GM23338 (cell line): Measurements from ENCODE around the gene PTPRJ. TPM values are rescaled to one million over a fixed set of nuclear protein-coding genes. Genes with fewer than 3 reads are reported as not detected.
A peak's percentile ranks its signal among the peaks of the same experiment; 100 is the strongest.

Experiments used
- ATAC-seq: fragments of 200-7000 bp; cut with Tn5 transposase; 3 replicates; pipeline ENCODE4 v1.9.1; 2020
- DNase-seq: peaks from one replicate; pipeline ENCODE4 v3.0.0-alpha.2; 2015; ENCODE audit warnings: low spot score
- H2AFZ ChIP-seq: fragments of 200-600 bp; sonication (generic); 2 replicates; pipeline ENCODE4 v1.8.0; 2016; ENCODE audit warnings: antibody characterized with exemption, mild to moderate bottlenecking, moderate library complexity
- H3F3A ChIP-seq: fragments of 200-600 bp; sonication (generic); replicated peaks from 2 replicates; pipeline ENCODE4 v1.8.0; 2017; ENCODE audit warnings: antibody characterized with exemption, mixed run types, low read depth
- H3K27ac ChIP-seq: fragments of 200-600 bp; sonication (generic); 2 replicates; pipeline ENCODE4 v1.6.1; 2016; ENCODE audit warnings: low read depth
- H3K27me3 ChIP-seq: fragments of 200-600 bp; sonication (generic); 2 replicates; pipeline ENCODE4 v1.8.0; 2016; ENCODE audit warnings: mild to moderate bottlenecking, mixed run types, moderate library complexity; ENCODE audit not compliant: insufficient read depth
- H3K36me3 ChIP-seq: fragments of 200-600 bp; sonication (generic); 2 replicates; pipeline ENCODE4 v1.8.0; 2016; ENCODE audit warnings: mild to moderate bottlenecking; ENCODE audit not compliant: insufficient read depth
- H3K4me1 ChIP-seq: fragments of 200-600 bp; sonication (generic); 2 replicates; pipeline ENCODE4 v1.8.0; 2016; ENCODE audit warnings: mild to moderate bottlenecking, moderate library complexity; ENCODE audit not compliant: insufficient read depth
- H3K4me2 ChIP-seq: fragments of 200-600 bp; sonication (generic); 2 replicates; pipeline ENCODE4 v1.7.1; 2017; ENCODE audit warnings: mixed run types
- H3K4me3 ChIP-seq: fragments of 200-600 bp; sonication (generic); 2 replicates; pipeline ENCODE4 v1.6.1; 2016; ENCODE audit warnings: mixed run types
- H3K79me2 ChIP-seq: fragments of 200-600 bp; sonication (generic); replicated peaks from 2 replicates; pipeline ENCODE4 v1.8.0; 2017; ENCODE audit warnings: mild to moderate bottlenecking; ENCODE audit not compliant: insufficient read depth
- H3K9me2 ChIP-seq: fragments of 200-600 bp; sonication (generic); 2 replicates; pipeline ENCODE4 v1.8.0; 2017; ENCODE audit not compliant: insufficient read depth
- H4K20me1 ChIP-seq: fragments of 200-600 bp; sonication (generic); replicated peaks from 2 replicates; pipeline ENCODE4 v1.8.0; 2017; ENCODE audit warnings: mild to moderate bottlenecking; ENCODE audit not compliant: insufficient read depth
- H3K27ac Mint-ChIP-seq: 2 replicates; pipeline ENCODE4 v1.8.0; 2020; ENCODE audit warnings: inconsistent platforms, mild to moderate bottlenecking, moderate library complexity, mixed read lengths
- H3K27me3 Mint-ChIP-seq: 3 replicates; pipeline ENCODE4 v1.8.0; 2022; ENCODE audit warnings: low read depth, mild to moderate bottlenecking, moderate library complexity, mixed read lengths, inconsistent platforms; ENCODE audit not compliant: insufficient read depth, poor library complexity
- H3K36me3 Mint-ChIP-seq: 3 replicates; pipeline ENCODE4 v1.8.0; 2021; ENCODE audit warnings: low read depth, mild to moderate bottlenecking, inconsistent platforms, moderate library complexity, mixed read lengths
- H3K4me1 Mint-ChIP-seq: 3 replicates; pipeline ENCODE4 v1.8.0; 2020; ENCODE audit warnings: mild to moderate bottlenecking, inconsistent platforms, mixed read lengths
- H3K4me3 Mint-ChIP-seq: 3 replicates; pipeline ENCODE4 v1.8.0; 2021; ENCODE audit warnings: moderate library complexity, mild to moderate bottlenecking, inconsistent platforms, mixed read lengths
- H3K9me3 Mint-ChIP-seq: 3 replicates; pipeline ENCODE4 v1.8.0; 2020; ENCODE audit warnings: moderate library complexity, mild to moderate bottlenecking, inconsistent platforms, mixed read lengths
- CREB1 ChIP-seq: fragments of 250-450 bp; sonication (Bioruptor Pico); IDR thresholded peaks from 2 replicates; pipeline ENCODE4 v1.5.0; 2020; ENCODE audit warnings: low read depth, mild to moderate bottlenecking, moderate library complexity
- EZH2 ChIP-seq: fragments of 200-600 bp; sonication (generic); IDR thresholded peaks from one replicate; pipeline ENCODE4 v1.8.0; 2017; ENCODE audit warnings: antibody characterized with exemption, mild to moderate bottlenecking, low read depth; ENCODE audit not compliant: unreplicated experiment
- EZH2phosphoT487 ChIP-seq: fragments of 200-600 bp; sonication (generic); IDR thresholded peaks from one replicate; pipeline ENCODE4 v1.8.1; 2018; ENCODE audit warnings: antibody characterized with exemption; ENCODE audit not compliant: unreplicated experiment
- JUNB ChIP-seq: IDR thresholded peaks from one replicate; pipeline ENCODE4 v1.6.1; 2016; ENCODE audit warnings: antibody characterized with exemption; ENCODE audit not compliant: unreplicated experiment
- NANOG ChIP-seq: IDR thresholded peaks from 2 replicates; pipeline ENCODE4 v1.6.1; 2016; ENCODE audit warnings: antibody characterized with exemption, borderline replicate concordance
- POLR2AphosphoS5 ChIP-seq: IDR thresholded peaks from 2 replicates; pipeline ENCODE4 v1.6.1; 2016; ENCODE audit warnings: antibody characterized with exemption, low read depth
- REST ChIP-seq: IDR thresholded peaks from one replicate; pipeline ENCODE4 v1.6.1; 2018; ENCODE audit warnings: antibody characterized with exemption; ENCODE audit not compliant: unreplicated experiment
- STAT1 ChIP-seq: IDR thresholded peaks from one replicate; pipeline ENCODE4 v1.6.1; 2016; ENCODE audit warnings: antibody characterized with exemption; ENCODE audit not compliant: unreplicated experiment
- ZNF114 ChIP-seq: fragments of 250-450 bp; sonication (Bioruptor Pico); IDR thresholded peaks from 2 replicates; pipeline ENCODE4 v1.5.0; 2020; ENCODE audit warnings: mild to moderate bottlenecking, moderate library complexity
- ZNF331 ChIP-seq: fragments of 250-450 bp; sonication (Bioruptor Pico); IDR thresholded peaks from 2 replicates; pipeline ENCODE4 v1.5.0; 2020; ENCODE audit warnings: low read depth, mild to moderate bottlenecking, moderate library complexity
- polyA plus RNA-seq: library from polyadenylated mRNA; unstranded; fragments of >200 nt; fragmentation: Nextera tagmentation; extraction: Ambion mirVana; gene quantifications from 2 replicates; pipeline ENCODE4 v1.2.1, GENCODE V29; 2016
- total RNA-seq: library from RNA; depleted of rRNA; stranded (reverse); fragments of >200 nt; shearing (Covaris generic); gene quantifications from 2 replicates; pipeline ENCODE4 v1.2.3, GENCODE V29; 2014
- TF ChIP-seq, protein P1 (sequence below), 2 experiments: fragments of 200-600 bp in 1 of 2; sonication (generic) in 1 of 2; conservative IDR thresholded peaks; 2 replicates each; pipeline versions ENCODE4 v1.5.1 to v1.6.1; 2016 to 2017; ENCODE audit warnings: antibody characterized with exemption in 2 of 2, low read depth in 2 of 2, mild to moderate bottlenecking in 2 of 2, moderate library complexity in 1 of 2
- TF ChIP-seq, protein P2 (sequence below): IDR thresholded peaks from 2 replicates; pipeline ENCODE4 v1.6.1; 2016; ENCODE audit warnings: antibody characterized with exemption
- TF ChIP-seq, protein P3 (sequence below): fragments of 250-450 bp; sonication (Bioruptor Pico); IDR thresholded peaks from 2 replicates; pipeline ENCODE4 v1.5.0; 2020; ENCODE audit warnings: mild to moderate bottlenecking, moderate library complexity

The PTPRJ gene
- total and polyA plus RNA-seq, 2 experiments from 2014 or later = 4.2 to 16.0 TPM

- Histone ChIP-seq H3K36me3 (no peaks in the 10 kb centered on the region), H3K27ac (no peak overlapping the region), H3F3A (no peaks in the 10 kb centered on the region), H3K4me2 (peak overlapping the region; percentile 74), H4K20me1 (peaks cover 10% of the 10 kb centered on the region; the same call in 1 of the 2 replicates), H3K4me3 (peak overlapping the region; percentile 41), H2AFZ (no peak overlapping the region), H3K9me2 (no peaks in the 10 kb centered on the region), H3K79me2 (peaks cover 41% of the 10 kb centered on the region), H3K27me3 (no peaks in the 10 kb centered on the region), H3K4me1 (peaks cover 35% of the 10 kb centered on the region)
- Mint-ChIP-seq H3K9me3 (no peaks in the 10 kb centered on the region), H3K27me3 (peaks cover 5% of the 10 kb centered on the region), H3K27ac (no peak overlapping the region), H3K36me3 (no peaks in the 10 kb centered on the region), H3K4me1 (peaks cover 51% of the 10 kb centered on the region), H3K4me3 (peak overlapping the region; percentile 62)
- DNase-seq (peak; percentile 70), ATAC-seq (peak; percentile 84)
- TF ChIP-seq ZNF331 (CRISPR knock-in tag) (no peak), CREB1 (CRISPR knock-in tag) (no peak), JUNB (no peak), NANOG (no peak), STAT1 (no peak), ZNF114 (no peak), POLR2AphosphoS5 (no peak), EZH2 (no peak), REST (no peak), EZH2phosphoT487 (no peak)
- TF ChIP-seq, protein P1, sequence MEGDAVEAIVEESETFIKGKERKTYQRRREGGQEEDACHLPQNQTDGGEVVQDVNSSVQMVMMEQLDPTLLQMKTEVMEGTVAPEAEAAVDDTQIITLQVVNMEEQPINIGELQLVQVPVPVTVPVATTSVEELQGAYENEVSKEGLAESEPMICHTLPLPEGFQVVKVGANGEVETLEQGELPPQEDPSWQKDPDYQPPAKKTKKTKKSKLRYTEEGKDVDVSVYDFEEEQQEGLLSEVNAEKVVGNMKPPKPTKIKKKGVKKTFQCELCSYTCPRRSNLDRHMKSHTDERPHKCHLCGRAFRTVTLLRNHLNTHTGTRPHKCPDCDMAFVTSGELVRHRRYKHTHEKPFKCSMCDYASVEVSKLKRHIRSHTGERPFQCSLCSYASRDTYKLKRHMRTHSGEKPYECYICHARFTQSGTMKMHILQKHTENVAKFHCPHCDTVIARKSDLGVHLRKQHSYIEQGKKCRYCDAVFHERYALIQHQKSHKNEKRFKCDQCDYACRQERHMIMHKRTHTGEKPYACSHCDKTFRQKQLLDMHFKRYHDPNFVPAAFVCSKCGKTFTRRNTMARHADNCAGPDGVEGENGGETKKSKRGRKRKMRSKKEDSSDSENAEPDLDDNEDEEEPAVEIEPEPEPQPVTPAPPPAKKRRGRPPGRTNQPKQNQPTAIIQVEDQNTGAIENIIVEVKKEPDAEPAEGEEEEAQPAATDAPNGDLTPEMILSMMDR (conservative IDR thresholded peaks at IDR 0.05; ENCODE audit: low read depth in 2 of 2) = no peak
- TF ChIP-seq, protein P2, sequence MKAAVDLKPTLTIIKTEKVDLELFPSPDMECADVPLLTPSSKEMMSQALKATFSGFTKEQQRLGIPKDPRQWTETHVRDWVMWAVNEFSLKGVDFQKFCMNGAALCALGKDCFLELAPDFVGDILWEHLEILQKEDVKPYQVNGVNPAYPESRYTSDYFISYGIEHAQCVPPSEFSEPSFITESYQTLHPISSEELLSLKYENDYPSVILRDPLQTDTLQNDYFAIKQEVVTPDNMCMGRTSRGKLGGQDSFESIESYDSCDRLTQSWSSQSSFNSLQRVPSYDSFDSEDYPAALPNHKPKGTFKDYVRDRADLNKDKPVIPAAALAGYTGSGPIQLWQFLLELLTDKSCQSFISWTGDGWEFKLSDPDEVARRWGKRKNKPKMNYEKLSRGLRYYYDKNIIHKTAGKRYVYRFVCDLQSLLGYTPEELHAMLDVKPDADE = no peak
- TF ChIP-seq, protein P3, sequence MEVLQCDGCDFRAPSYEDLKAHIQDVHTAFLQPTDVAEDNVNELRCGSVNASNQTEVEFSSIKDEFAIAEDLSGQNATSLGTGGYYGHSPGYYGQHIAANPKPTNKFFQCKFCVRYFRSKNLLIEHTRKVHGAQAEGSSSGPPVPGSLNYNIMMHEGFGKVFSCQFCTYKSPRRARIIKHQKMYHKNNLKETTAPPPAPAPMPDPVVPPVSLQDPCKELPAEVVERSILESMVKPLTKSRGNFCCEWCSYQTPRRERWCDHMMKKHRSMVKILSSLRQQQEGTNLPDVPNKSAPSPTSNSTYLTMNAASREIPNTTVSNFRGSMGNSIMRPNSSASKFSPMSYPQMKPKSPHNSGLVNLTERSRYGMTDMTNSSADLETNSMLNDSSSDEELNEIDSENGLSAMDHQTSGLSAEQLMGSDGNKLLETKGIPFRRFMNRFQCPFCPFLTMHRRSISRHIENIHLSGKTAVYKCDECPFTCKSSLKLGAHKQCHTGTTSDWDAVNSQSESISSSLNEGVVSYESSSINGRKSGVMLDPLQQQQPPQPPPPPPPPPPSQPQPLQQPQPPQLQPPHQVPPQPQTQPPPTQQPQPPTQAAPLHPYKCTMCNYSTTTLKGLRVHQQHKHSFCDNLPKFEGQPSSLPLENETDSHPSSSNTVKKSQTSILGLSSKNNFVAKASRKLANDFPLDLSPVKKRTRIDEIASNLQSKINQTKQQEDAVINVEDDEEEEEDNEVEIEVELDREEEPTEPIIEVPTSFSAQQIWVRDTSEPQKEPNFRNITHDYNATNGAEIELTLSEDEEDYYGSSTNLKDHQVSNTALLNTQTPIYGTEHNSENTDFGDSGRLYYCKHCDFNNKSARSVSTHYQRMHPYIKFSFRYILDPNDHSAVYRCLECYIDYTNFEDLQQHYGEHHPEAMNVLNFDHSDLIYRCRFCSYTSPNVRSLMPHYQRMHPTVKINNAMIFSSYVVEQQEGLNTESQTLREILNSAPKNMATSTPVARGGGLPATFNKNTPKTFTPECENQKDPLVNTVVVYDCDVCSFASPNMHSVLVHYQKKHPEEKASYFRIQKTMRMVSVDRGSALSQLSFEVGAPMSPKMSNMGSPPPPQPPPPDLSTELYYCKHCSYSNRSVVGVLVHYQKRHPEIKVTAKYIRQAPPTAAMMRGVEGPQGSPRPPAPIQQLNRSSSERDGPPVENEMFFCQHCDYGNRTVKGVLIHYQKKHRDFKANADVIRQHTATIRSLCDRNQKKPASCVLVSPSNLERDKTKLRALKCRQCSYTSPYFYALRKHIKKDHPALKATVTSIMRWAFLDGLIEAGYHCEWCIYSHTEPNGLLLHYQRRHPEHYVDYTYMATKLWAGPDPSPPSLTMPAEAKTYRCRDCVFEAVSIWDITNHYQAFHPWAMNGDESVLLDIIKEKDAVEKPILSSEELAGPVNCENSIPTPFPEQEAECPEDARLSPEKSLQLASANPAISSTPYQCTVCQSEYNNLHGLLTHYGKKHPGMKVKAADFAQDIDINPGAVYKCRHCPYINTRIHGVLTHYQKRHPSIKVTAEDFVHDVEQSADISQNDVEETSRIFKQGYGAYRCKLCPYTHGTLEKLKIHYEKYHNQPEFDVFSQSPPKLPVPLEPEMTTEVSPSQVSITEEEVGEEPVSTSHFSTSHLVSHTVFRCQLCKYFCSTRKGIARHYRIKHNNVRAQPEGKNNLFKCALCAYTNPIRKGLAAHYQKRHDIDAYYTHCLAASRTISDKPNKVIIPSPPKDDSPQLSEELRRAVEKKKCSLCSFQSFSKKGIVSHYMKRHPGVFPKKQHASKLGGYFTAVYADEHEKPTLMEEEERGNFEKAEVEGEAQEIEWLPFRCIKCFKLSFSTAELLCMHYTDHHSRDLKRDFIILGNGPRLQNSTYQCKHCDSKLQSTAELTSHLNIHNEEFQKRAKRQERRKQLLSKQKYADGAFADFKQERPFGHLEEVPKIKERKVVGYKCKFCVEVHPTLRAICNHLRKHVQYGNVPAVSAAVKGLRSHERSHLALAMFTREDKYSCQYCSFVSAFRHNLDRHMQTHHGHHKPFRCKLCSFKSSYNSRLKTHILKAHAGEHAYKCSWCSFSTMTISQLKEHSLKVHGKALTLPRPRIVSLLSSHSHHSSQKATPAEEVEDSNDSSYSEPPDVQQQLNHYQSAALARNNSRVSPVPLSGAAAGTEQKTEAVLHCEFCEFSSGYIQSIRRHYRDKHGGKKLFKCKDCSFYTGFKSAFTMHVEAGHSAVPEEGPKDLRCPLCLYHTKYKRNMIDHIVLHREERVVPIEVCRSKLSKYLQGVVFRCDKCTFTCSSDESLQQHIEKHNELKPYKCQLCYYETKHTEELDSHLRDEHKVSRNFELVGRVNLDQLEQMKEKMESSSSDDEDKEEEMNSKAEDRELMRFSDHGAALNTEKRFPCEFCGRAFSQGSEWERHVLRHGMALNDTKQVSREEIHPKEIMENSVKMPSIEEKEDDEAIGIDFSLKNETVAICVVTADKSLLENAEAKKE (CRISPR knock-in tag) = no peak
Measured at GRCh38 chr11:48018528-48019216, 38.3 kb downstream of the PTPRJ start.
